Pulmonary artery endothelial cell (primary cell): ENCODE results near the gene ARHGAP33. TPM values are rescaled to one million over a fixed set of nuclear protein-coding genes. Genes with fewer than 3 reads are reported as not detected.

Experiments used
- DNase-seq: peaks from one replicate; pipeline ENCODE4 v3.0.0-alpha.2; 2011; ENCODE audit warnings: low read depth, low spot score
- total RNA-seq: library from RNA; depleted of rRNA; stranded (reverse); fragments of >200 nt; gene quantifications from 2 replicates; pipeline ENCODE4 v1.2.3, GENCODE V29; 2014

Gene ARHGAP33
- total RNA-seq, 1 donor from 2014 or later: 2.7 TPM

- DNase-seq: peak; percentile 86
These were observed 34.8 kb upstream of the ARHGAP33 start for GRCh38 chr19:35740423-35741202.

DNA sequence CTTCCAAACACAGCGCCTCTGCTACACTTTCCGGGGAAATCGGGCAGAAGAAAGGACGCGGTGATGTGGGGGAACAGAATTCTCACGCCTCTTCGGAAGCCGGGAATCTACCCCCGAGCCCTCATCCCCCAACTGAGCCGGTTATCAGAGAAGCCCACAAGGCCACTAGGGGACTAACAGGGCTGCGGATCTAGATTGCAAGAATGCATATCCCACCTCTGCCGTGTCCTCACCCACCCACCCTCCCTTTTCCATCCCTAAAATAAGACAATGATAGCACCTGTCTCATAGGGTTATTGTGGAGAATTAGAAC, 34.2 kb upstream of the ARHGAP33 start:
- no peak for DNase-seq

GRCh38 chr19:35742121-35742724, 33.1 kb upstream of the ARHGAP33 start, which contains the start of gene IGFLR1:
IGFLR1 (minus strand) TSS chr19:35742452; CDS start chr19:35741180, 1,272 bp downstream.
- DNase-seq: no peak

- no peak for DNase-seq
These were observed 31.5 kb upstream of the ARHGAP33 start for GRCh38 chr19:35743640-35744429.

DNA sequence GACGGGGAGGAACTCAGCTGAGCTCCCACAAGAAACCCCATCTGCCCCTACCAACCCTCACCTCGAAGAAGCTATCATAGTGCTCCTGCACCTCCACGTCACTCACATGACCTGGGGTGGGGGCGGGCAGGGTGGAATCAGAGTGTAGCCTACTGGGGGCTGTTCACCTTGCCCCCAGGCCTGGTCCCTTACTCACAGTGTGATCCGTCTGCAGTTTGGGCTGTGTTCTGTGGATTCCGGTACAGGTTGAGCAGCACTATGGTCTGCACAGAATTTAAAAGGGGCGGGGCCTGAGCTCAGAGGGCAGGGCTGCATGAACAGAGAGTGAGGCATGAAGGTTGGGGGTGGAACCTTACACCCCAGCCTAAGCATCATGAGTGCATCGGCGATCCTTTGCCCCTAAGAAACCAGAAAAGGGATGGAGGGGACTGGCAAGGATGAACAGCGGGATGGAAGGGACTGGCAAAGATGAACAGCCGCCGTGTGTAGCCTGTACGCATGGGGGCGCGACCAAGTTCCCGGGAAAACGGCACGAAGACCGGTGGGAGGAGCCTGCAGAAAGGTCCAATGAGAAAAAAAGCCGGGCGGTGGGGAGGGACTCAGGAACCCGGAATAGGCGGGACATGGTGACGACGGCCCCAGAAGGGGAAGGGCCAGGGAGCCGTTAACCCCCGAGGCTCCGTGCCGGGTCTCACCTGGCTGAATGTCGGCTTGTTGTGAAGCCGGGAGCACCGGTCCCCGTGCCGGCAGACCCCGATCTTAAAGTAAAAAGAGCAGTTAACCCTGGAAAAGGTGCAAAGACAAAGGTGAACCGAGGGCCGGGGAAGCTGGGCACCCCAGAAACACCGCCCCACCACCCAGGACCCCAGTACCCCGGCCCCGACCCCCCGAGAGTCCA, 30.7 kb upstream of the ARHGAP33 start:
- peak; percentile 85 for DNase-seq

GRCh38 chr19:35745328-35746086, 29.9 kb upstream of the ARHGAP33 start, which contains the start of the genes PSENEN and U2AF1L4:
PSENEN (plus strand) TSS chr19:35745651; CDS start chr19:35745931, 280 bp downstream.
U2AF1L4 (minus strand) TSS chr19:35745418; CDS start chr19:35745391, 27 bp downstream.
- peak; percentile 98 for DNase-seq

GRCh38 chr19:35746087-35746462, 29.3 kb upstream of the ARHGAP33 start:
- no peak for DNase-seq

DNA sequence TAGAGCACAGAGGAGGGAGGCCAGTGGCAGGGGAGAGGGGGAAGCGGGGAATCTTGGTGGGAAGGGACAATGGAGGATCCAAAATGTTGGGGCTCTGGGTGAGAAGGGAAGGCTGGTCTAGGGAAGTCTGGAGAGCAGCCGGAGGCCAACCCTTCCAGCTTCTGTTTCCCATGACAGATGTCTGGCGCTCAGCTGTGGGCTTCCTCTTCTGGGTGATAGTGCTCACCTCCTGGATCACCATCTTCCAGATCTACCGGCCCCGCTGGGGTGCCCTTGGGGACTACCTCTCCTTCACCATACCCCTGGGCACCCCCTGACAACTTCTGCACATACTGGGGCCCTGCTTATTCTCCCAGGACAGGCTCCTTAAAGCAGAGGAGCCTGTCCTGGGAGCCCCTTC, 28.8 kb upstream of the ARHGAP33 start:
- no peak for DNase-seq

GRCh38 chr19:35748106-35749020, 27.0 kb upstream of the ARHGAP33 start, which contains the start of gene LIN37:
LIN37 (plus strand) TSS chr19:35748576; CDS start chr19:35748725, 149 bp downstream.
- peak; percentile 96 for DNase-seq

DNA sequence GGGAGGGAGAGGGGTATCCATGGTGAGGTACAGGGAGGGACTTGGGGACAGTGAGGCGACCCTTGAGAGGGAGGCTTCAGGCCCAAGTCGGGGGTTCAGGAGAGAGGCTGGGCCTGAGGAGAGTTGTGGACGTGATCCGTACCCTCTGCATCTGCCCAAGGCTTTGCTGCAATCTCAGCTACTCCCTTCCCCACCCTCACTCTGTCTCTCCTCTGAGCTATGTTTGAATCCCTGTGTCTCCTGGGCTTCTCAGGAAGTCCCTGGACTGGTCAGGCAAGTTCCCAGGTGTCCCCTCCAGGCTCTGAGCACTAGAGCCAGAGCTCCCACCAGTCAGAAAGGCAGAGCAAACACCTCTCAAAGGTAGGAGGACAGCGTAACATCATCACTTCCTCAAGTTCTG, 25.2 kb upstream of the ARHGAP33 start:
- DNase-seq: no peak

GRCh38 chr19:35751839-35752745, 23.3 kb upstream of the ARHGAP33 start:
- no peak for DNase-seq

DNA sequence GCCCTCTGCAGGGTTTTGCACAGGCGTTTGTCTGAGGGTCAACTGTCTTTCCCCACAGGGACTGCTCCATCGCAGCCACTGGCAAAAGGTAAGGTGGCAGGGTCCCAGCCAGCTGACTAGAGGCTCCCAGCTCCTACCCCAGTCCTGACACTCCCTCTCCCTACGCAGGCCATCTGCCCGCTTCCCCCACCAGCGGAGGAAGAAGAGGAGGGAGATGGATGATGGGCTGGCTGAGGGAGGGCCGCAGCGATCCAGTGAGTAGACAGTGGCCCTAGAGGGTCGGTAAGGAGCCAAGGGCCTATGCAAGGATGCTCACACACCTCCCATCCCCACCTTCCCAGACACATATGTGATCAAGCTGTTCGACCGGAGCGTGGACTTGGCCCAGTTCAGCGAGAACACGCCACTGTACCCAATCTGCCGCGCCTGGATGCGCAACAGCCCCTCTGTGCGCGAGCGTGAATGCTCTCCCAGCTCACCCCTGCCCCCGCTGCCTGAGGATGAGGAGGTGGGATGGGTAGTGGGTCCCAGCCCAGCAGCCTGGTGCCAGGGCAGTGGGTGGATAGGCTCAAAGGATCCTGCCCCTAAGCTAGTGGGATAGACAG, 22.5 kb upstream of the ARHGAP33 start:
- no peak for DNase-seq

GRCh38 chr19:35753634-35754369, 21.6 kb upstream of the ARHGAP33 start:
- no peak for DNase-seq

- DNase-seq: no peak
These were observed 20.8 kb upstream of the ARHGAP33 start for GRCh38 chr19:35754370-35755130.

DNA sequence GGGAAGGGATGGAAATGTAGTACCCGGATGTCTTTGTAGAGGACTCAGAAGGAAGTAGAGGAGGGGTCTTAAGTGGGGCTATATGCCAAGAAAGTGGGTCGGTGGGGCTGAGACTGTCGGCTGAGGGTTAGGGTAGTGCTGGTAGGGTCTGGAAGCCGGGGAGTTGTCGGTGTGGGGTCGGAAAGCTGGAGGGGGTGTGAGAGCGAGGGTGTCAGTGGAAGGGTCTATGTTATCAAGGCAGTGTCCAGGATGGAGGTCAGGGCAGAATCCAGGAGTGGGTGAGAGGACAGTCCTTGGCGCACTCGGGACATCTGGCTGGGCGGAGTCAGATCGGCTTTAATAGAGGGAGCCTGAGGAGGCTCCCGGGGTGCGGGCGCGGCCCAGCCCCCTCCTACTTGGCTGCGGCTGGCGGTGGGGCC, 20.2 kb upstream of the ARHGAP33 start:
- no peak for DNase-seq
